NCI-H2227 (cell line): ENCODE measurements around the gene MXD4.

Experiments
- DNase-seq: peaks from one replicate; lab custom pipeline; 2025; ENCODE audit not compliant: unreplicated experiment; lab: John Stamatoyannopoulos, UW

MXD4 gene, protein sequence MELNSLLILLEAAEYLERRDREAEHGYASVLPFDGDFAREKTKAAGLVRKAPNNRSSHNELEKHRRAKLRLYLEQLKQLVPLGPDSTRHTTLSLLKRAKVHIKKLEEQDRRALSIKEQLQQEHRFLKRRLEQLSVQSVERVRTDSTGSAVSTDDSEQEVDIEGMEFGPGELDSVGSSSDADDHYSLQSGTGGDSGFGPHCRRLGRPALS

DNA sequence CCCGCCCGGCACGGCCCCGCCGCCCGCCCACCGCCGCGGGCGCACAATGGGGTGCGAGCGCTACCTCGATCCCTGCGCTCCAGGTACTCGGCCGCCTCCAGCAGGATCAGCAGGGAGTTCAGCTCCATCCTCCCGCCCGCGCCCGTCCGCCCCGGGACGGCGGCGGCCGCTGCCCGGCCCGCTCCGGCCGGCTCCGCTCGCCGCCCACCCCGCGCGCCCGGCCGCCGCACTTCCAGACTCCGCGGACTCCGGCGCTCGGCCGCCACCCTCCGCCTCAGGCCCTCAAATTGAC, at the start of gene MXD4:
Gene MXD4 (minus strand): TSS at position 257 of the 292 bp plus-strand sequence. CDS start 129 bp downstream, at position 128.
- DNase-seq: no peak

DNA sequence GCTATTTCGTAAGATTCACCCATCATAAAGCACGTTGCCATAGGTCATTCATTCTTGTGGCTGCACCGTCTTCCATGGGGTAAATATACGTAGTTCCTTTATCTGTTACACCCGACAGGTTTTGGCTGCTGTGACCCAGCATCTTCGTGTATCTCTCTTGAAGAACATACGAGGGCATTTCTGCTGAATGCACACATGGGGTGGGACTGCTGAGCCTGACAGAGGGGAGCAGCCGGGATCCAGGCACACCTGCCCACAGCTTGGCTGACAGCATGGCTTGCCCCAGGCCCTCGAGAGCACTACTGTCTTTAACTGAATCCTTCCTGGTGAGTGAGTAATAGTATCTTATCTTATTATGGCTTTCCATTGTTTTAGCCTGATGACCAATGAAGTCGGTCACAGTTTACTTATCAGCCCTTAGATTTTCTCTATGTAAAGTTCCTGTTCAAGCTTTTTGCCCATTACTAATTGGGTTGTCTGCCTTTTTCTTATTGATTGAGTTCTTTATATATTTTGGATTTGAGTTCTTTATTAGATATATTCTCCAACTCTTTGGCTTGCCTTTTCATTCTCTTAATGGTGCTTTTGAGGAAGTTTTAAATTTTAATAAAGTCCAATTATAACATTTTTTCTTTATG, 45.0 kb upstream of the MXD4 start:
- DNase-seq: no peak

DNA sequence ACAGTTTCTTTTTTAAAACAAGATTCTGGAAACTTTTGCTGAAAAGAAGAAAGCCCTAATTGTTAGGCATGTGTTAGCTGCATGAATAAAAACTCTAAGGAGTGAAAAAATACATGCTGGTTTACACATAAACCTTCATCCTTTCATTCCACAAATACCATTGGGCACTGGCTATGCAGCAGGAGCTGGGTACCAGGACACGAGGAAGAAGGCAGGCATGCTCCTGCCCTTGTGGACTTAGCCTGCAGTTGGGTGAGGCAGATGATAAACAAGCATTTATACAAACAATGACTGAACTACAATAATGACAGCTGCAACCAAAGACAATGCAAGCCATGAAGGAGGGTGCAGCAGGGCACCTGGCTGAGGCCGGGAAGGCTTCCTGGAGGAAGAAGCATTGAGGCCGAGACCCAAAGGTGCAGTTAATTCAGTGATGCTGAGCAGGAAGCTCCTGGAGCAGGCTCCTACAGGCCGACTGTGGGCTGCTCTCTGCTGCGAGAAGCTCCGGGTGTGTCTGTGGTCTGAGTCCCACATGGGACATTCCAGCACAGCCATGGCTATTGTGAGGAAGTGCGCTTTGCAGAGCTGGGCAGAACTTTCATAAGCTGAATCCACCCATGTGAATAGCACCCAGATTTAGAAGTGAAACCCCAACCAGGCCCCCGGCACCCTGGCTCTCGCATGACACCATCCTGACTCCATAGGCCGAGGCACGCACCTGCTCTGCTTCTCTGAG, 44.0 kb upstream of the MXD4 start:
- DNase-seq: no peak

DNA sequence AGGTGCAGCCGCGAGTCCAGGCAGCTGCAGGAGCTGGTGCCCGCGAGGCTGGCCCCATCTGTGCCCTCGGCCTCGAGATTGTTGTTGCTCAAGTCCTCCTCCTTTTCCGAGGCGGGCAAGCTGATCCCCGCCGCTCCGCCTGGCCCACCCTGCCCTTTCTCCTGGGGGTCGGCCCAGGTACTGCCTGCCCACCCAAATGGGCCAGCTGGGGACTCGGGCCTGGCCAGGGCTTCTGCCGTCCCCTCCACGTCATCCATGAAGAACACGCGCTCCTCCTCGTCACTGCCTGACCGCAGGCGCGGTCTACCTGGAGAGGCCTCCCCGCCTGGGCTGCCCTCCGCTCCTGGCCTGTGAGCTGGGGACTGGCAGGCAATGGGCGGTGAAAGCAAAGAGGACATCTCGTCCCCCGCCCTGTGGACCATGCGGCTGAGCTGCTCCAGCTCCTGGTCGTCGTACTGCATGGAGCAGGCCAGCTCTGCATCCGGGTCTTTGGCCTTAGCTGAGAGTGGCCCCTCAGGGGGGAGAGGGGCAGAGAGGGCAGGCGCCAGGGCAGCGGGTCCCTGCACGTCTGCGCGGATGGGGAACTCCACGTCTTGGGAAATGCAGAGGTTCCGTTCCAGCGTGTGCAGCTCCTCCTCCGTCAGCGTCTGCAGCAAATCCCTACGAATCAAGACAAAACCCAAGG, 43.1 kb upstream of the MXD4 start:
- no peak for DNase-seq

DNA sequence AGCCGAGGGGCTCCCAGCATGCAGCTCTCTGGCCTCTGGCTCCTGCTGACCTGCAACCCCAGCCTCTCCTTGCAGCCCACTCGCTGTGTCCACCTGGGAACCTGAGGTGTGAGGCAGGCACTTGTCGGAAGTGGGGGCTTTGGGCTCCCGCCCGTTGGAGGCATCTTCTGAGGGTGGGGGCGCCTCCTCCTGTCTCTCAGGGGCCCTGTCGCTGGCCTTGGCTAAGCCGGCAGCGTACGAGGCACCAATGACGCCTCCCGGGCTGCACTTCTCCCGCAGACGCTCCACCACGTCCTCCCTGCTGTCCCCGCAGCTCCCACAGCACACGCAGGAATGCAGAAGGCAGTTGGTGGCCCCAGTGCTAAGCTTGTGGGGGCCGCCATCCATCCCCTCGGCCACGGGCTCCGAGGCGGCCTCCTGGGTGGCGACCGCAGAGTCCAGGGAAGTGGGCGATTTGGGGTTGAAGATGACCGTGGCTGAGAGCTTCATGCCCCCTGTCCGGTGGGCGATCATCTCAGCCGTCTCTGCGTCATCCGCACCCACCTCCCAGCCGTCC, 42.5 kb upstream of the MXD4 start:
- no peak for DNase-seq

DNA sequence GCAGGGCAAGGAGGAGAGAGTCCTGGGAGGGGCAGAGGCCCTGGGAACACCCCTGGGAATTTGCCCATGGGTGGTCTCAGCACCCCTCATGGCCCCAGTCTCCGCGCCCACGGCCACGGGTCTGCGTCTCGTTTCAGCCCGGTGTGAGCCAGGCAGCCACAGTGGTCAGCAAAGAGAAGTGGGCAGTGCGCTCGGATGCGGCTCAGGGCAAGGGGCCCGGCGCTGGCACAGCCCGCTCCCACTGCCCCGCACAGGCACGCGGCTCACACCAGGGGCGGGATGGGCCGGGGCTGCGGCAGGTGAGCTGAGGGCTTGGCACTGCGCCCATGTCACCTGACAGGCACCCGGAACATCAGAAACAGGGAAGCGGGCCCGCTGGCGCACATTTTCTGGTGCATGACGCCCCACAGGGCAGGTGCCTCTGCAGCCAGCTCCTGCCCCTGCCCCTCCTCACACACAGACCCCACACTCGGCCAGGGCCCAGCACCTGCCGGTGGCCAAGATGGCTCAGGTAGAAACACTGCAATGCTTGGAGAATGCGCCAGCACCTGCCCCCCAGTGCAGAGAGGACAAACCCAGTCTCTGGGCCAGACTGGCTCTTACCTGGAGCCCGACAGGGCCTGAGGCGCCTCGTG, 41.9 kb upstream of the MXD4 start:
- no peak for DNase-seq

DNA sequence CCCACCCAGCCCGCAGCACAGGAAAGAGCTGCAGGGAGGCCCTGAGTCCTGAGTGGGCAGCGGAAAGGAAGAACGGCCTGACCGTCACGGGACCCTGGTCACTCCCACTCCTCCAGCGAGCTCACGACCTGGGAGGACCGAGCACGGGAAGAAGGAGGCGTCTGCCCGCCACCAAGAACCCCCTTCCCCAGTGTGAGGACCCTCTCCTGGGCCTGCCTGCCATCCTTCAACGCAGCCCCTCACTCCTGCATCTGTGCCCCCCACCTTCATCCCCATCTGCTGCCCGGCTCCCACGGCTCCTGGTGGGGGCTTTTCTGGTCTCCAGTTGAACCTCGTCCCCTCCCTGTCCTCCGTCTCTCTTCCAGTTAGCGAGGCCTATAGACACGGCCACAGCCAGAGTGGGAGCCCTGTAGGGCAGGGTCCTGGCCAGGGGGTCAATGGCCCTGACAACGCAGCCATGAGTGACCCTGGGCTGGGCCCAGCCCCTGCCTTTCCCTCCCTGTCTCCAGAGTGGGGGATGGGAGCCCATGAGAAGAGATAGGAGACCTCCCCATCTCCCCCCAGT, 41.3 kb upstream of the MXD4 start:
- DNase-seq: no peak

DNA sequence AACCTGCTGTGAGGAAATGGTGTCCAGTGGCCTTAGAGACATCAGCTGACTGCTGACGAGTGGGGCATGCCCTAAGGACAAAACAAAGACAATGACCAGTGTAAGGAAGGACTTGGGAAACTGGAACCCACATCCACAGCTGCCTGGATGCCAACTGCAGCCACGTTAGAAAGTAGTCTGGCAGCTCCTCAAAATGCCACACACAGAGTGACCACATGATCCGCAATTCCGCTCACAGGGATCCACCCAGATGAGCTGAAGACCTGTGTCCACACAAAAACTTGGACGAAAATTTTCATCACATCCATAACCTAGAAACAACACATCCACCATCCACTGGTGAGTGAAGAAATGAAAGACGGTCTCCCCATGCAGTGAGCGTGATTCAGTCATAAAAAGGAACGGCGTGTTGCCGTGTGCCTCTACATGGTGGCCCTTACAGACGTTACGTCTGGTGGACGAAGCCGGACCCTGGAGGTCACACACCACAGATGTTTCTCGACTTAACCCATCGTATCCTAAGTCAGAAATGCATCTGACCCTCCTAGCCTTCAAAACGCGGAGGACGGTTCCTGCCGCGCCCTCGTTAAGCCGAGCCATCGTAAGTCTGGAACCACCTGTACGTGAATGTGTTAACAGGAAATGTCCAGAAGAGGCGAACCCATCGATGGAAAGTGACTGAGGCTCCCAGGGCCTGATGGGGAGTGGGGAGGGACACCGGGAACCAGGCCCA, 40.6 kb upstream of the MXD4 start:
- no peak for DNase-seq

DNA sequence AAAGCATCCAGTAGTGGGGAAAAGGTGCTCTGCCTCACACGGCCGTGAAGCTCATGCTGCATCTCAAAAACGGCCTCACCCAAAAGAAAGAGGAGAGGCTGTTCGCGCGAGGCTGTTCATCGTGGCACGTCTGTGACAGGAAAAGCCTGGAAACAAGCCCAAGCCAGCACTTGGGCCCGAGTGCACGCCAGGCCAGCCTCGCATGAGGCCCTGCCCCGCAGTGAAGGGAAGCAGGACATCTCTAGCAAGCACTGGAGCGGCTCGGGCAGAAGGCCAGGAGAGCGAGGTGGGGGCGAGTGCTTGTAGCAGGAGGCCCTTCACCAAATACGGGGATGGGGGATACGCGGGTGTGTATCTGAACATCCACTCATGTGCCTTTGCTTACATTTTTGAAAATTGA, 39.9 kb upstream of the MXD4 start:
- no peak for DNase-seq

DNA sequence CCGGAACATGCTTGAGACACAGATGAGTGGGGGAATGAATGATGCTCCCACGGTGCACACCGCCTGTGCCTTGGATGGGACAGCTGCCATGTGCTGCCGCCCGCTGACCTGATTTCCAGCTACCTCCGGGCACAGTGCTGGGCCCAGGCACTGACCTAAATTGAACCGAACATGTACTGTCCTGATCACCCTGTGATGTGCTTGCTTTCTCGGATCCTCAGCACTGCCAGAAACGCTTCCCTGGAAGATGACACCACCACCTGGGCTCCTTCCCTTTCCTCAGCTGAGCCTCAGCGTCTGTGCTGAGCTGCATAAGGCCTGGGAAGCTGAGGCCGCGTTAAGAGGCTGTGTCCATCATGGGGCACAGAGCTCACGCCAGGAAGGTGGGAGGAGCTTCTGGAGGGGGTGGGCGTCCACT, 39.3 kb upstream of the MXD4 start:
- DNase-seq: no peak

DNA sequence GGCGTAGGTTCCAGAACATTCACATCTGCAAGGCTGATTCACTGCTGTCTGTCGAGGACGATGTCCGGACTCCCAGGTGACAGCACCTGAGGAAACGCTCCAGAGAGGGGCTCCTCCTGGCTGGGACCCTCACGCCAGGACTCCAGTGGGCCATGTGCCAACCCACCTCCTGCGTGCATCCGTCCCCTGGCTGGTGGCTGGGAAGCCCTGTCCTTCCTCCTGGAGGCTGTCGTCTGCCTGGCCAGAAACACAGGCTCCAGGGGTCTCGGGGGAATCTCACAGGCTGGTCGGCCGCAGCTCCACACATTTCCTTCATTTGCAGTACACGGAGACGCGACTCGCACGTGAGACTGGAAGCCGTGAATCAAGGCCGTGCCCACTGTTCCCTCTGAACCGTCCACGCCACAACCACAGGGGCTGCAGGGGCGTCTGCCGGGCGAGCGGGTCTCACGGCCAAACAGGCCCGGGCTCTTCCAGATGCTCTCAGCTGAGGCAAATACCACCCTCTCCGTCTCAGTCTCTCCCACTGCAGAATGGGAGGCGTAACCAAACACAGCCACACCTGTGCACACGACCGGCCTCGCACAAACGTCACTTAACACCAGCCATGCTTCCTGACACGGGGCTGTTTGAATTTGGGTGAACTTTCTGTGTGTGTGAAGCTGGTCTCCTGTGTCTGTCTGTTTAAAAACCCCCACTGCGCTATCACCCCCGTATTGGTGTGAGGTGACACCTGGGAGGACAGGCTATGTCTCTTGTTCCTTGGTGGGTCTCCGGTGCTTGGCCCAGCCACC, 38.7 kb upstream of the MXD4 start:
- no peak for DNase-seq

DNA sequence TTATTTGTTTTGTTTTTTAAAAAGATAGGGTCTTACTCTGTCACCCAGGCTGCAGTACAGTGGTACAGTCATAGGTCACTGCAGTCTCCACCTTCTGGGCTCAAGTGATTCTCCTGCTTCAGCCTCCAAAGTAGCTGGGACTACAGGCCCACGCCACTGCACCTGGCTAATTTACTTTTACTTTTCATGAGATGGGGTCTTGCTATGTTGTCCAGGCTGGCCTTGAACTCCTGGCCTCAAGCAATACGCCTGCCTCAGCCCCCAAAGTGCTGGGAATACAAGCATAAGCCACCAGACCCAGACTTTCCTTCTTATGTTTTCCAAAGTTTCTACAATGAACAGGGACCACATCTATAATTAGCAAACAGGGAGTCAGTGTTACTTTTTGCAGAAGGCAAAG, 37.9 kb upstream of the MXD4 start:
- no peak for DNase-seq

DNA sequence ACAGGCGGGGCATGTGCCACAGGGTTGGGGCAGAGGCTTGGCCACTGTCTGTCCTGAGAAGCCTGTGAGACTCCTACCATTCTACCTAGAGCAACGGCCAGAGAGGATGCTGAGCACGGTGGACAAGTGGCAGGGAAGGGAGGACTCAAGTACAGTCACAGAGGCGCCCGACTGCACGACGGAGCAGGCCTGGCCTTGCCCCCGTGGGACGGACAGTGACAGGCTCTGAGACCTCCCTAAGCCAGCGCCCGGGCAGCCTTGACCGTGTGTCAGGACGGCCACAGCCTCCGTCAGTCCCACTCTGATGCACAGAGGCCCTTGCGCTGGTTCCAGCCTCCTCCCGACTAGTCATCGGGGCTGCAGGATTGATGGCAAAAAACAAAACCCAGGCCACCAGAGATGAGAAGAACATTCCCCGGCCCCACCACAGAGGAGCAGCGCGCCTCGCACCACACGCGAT, 36.7 kb upstream of the MXD4 start:
- DNase-seq: no peak

DNA sequence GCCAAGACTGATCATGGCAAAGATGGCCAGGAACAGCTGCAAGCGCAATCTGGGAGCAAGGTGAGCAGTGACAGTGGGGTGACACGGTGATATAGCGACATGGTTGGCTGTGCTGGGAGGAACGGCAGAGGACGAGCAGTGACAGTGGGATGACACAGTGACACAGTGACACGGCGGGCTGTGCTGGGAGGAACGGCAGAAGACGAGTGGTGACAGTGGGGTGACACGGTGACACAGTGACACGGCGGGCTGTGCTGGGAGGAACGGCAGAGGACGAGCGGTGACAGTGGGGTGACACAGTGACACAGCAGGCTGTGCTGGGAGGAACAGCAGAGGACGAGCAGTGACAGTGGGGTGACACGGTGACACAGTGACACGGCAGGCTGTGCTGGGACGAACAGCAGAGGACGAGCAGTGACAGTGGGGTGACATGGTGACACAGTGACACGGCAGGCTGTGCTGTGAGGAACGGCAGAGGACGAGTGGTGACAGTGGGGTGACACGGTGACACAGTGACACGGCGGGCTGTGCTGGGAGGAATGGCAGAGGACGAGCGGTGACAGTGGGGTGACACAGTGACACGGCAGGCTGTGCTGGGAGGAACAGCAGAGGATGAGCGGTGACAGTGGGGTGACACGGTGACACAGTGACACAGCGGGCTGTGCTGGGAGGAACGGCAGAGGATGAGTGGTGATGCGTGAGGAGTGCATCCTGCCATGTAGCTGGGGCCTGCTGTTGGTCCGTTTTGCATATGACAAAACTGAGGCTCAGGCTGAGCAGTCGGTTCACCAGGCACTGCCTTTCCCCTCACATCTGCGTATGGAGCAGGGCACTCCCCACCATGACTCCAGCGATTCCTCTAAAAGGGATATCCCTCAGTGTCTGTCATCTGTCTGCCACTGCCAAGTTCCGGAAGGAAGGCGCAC, 36.0 kb upstream of the MXD4 start:
- no peak for DNase-seq

DNA sequence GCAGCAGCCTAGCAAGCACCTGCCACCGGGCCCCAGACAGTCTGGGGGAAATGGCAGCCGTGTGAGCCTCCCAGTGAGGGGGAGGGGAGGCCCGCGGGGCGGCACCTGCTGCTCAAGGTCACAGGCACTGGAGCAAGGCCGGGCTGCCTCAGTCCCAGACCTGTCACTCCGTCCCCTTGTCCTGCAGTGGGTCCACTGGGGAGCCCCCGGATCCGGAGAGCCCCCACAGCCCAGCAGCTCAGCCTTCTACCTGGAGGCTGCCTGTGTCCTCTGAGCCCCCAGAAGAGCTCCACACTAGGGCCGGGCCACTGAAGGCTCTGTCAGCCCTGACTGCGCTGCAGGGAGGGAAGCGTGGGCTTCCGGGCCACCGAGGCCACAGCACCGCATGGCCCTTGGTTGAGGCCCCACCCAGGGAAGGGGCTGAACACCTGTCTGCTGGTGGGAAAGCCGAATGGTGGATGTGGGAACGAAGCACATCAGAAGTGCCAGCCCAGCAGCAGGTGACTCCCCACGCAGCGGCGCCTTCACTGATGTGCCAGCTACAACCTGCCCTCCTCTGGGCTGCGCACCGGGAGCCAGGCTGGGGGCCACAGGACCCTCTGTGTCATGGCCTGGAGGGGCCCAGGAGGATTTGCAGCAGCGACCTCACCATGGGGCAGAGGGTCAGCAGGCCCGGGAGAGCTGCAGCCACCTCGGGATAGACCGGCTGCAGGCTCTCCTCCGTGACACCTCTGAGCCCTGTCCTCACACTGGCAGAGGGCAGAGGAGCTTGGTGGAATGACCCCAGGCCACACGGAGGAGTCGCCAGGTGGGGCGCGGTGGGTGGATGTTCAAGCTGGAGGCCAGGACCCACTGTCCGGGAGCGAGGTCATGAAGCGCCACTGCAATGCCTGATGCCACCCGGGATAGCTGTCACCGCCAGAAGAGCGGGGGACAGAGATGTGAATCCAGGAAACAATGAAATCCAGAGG, 35.0 kb upstream of the MXD4 start:
- DNase-seq: no peak

DNA sequence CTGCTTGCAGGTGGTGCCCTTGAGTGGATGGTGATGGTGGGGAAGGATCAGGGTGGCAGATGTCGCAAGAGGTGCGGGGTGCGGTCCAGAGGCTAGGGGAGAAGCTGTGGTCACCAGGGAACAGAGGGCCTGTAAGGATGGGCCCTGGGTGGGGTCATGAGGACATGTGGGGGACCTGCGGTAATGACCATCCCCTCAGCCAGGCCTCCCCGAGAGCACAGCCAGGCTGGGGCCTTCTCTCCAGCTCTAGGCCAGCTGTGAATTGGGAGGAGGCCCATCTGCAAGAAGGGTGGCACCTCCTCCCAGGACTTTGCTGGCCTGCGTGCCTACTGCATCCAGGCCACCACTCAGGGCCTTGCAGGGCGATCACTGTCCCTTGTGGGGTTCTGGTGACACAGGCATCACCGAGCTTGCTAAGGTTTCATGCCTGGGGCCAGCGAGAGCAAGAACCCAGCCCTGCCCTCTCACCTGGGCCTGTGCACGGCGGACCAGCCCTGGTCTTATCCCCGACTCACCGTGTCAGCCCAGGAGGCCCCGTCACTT, 34.1 kb upstream of the MXD4 start:
- no peak for DNase-seq

DNA sequence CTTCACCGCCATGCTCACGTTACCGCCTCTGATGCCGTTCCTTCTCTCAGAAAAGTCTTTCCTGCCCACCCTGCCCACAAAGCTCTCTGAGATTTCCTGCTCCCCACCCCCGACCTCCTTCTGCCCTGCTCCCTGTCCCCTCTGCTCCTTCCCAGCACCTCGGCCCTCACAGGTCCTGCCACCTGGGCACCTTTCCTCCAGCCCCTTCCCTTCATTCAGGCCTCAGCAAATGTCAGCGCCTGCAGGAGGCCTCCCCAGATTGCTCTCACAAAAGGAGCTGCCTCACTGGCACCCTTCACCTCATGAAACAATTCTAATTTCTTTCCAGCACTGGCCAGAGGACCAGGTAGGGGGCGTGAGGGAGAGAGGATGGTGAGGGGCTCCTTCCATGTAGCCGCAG, 33.6 kb upstream of the MXD4 start:
- no peak for DNase-seq
